HL-60/S4 (cell line): ENCODE results near the gene GPATCH3.
"Not testable (repeated sequence)": the region's sequence is repeated elsewhere in the genome, so short reads cannot be mapped to it uniquely, and the experiment has no call there.

Source experiments
- in situ Hi-C: fragments of 300-500 bp; cut with MboI; formaldehyde crosslinking; loops from 2 replicates; pipeline ENCODE4 v1.14.3; 2022; ENCODE audit warnings: low sequenced_read_pairs

Gene GPATCH3

DNA sequence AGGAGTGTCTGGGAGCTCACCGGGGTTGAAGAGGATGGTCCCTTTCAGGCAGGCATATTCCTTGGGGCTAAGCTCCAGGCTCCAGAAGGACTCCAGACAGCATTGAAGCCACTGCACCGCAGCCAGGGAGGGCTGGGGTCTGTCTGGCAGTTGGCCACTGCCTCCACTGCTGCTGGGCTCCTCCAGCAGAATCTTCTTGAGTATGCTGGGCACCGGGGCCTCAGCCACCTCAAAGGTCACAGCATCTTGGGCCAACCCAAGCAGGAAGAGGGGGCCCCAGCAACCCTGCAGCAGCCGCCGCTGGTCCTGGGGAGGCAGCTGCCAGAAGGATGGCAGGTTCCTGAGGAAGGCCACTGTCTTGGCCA lies 13.1 kb upstream of the GPATCH3 start:
- in situ Hi-C loops, result no loop called here

- in situ Hi-C loops, result no loop called here
Observed at GRCh38 chr1:26912147-26912490, 11.9 kb upstream of the GPATCH3 start.

- in situ Hi-C loops, result no loop called here
Observed at GRCh38 chr1:26911399-26912146, 11.3 kb upstream of the GPATCH3 start.

- in situ Hi-C loops, result no loop called here
Observed at GRCh38 chr1:26910343-26911160, 10.3 kb upstream of the GPATCH3 start.

- in situ Hi-C loops, result no loop called here
Observed at GRCh38 chr1:26909951-26910342, 9.7 kb upstream of the GPATCH3 start.

DNA sequence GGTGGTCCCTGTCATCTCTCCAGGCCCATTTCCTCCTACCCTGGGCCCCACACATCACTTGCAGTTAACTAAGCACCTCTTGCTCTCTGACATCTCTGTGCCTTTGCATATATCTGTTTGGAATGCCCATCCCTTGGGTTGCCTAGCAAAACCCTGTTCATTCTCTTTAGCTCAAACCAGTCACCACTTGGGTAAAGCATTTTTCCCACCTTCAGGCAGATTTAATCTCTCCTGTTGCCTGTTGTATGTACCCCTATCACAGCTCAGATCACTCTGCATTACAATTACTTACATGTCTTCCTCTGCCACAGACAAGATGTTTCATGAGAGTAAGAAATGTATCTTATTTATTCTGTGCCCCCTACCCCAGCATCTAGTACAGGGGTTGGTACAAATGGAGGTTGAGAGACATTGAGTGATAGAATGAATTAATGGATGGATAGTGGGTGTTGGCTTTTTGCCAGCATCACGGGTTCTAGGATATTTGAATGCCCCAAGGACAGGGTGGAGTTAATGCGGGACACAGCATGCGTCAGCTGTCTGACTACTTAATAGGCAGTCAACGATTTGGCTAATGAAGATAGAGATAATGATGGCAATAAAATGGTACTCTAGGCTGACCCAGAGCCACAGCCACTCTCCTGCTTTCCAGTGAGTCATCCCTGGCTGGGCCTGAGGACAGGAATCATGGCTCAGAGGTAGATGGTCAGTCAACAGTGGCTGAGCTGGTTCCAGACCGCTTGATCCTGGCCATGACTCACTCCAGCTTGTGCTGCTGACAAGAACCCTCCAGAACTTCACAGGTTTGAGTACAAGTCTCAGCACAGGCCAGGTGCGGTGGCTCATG lies 7.0 kb upstream of the GPATCH3 start:
- in situ Hi-C loops, result no loop called here

GRCh38 chr1:26900815-26901511 lies 696 bp upstream of the GPATCH3 start:
- in situ Hi-C loops, result no loop called here

GRCh38 chr1:26897351-26897750 lies 2.9 kb downstream of the GPATCH3 start:
- in situ Hi-C loops, result no loop called here

DNA sequence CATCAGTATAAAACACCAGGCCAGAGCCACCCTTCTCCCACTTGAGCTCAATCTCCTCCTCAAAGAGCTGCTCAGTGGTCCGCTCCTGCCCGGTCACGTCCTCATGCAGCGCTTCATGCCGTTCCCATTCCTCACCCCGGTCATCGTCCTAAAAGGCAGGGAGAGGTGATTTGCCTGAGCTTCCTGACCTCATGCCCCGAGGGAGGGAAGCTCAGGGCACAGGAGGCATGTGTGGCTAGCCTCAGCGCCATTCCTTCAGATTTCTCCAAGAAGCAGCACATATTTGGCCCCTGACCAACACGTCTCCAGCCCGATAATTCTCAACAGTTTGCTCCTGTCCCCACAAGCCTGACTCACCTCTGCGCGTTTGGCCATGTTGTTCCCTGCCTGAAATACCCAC lies 6.0 kb downstream of the GPATCH3 start:
- in situ Hi-C loops, result no loop called here

GRCh38 chr1:26890467-26890796 lies 9.8 kb downstream of the GPATCH3 start:
- in situ Hi-C loops, result no loop called here

DNA sequence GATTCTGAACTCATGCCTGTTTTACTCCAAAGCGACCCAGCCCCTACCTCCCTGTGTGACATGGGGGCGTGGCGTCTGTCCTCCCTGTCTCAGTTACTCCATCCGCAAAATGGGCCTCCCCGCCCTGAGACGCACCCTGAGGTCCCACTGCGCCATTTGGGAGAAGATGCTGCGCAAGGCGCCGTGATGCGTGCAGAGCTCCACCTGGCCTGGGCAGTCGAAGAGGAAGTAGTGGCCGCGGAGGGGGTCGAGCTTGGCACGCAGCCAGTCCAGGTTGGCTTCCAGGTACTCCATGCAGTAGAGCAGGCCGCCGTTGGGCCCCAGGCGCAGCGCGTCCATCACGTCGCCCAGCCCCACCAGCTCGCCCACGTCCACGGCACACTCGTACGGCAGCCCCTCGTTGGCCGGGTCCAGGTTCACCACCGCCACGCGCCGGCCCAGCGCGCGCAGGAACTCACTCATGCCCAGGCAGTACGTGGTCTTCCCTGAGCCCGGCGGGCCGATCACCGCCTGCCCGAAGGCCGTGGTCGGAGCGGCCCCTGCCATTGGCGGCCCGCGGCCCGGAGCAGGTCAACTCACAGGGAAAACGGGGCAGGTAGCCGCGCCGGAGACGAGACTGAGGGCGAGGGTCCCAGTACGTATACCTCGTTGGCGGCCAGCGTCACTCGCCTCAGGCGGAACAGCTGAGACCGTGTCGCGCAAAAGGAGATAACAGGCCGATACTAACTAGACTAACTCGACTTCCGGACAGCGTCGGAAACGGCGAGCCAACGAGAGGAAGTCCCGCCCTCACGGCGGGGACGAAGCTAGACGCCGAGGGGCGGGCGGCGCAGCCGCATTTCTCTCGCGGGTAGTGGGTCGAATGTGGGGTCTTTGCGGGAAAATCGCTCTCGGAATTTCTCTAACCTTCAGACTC lies 10.5 kb downstream of the GPATCH3 start, which contains the start of gene GPN2:
Gene GPN2 (minus strand): TSS at position 733 of the 916 bp plus-strand sequence. CDS start 187 bp downstream, at position 546.
- in situ Hi-C loops, result loop anchor here (10.0 kb wide), 1 partner anchor 295 kb away; no protein-coding TSS in a partner anchor

GRCh38 chr1:26888231-26888630 lies 12.0 kb downstream of the GPATCH3 start:
- in situ Hi-C loops, result loop anchor here (10.0 kb wide), 1 partner anchor 293 kb away; no protein-coding TSS in a partner anchor

DNA sequence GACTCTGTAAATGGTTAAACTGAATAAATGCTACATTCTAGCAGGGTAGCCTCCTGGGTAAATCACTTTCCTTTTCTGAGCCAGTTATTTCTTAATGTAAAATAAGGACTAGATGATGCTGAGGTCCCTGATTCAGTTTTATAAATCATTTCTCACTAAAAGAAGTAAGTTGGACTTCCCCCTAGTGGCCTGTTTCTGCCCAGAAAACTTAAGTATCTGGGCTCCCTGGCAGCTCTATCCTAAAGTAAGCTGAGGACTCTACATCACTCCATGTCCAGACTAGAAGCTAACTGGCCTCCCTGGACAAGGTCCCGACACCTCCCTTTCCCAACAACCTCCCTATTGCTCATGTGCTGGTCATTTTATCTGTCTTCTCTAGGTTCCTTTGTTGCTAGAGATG lies 13.1 kb downstream of the GPATCH3 start:
- in situ Hi-C loops, result loop anchor here (10.0 kb wide), 1 partner anchor 292 kb away; no protein-coding TSS in a partner anchor

GRCh38 chr1:26882696-26883463 lies 17.4 kb downstream of the GPATCH3 start:
- in situ Hi-C loops, result loop anchor here (10.0 kb wide), 1 partner anchor 288 kb away; no protein-coding TSS in a partner anchor

- in situ Hi-C loops, result loop anchor here (10.0 kb wide), 1 partner anchor 287 kb away; no protein-coding TSS in a partner anchor
Observed at GRCh38 chr1:26881611-26882010, 18.7 kb downstream of the GPATCH3 start.

- in situ Hi-C loops, result loop anchor here (10.0 kb wide), 1 partner anchor 285 kb away; no protein-coding TSS in a partner anchor
Observed at GRCh38 chr1:26879793-26880192, 20.5 kb downstream of the GPATCH3 start.

DNA sequence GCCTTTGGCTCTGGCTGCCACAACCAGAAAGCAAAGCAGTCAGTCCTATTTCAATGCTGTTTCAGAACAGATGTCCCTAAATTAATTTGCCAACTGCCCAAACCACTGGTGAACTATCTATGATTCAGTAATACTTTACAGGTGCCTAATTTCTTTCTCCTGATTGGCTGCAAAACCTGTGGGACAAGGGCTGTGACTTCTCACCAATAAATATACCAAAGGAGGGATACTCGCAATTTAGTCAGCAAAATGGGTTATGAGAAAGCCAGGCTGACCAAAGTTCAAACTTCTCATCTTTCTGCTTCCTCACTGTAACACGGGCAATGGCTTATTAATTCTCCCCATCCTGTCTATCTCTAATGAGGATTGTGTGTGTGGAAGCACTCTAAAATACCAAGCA lies 22.9 kb downstream of the GPATCH3 start:
- in situ Hi-C loops, result no loop called here

GRCh38 chr1:26874896-26875295 lies 25.4 kb downstream of the GPATCH3 start:
- in situ Hi-C loops, result no loop called here

DNA sequence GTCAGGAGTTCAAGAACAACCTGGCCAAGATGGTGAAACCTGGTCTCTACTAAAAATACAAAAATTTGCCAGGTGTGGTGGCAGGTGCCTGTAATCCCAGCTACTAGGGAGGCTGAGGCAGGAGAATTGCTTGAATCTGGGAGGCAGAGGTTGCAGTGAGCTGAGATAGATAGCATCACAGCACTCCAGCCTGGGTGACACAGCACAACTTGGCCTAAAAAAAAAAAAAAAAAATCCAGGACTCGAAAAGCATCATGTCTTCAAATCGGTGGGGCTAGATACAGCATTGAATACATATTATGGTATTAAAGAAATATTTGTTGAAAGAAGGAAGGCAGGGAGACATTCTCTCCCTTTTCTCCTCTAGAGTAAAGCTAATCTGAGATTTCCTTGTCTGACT lies 27.2 kb downstream of the GPATCH3 start:
- in situ Hi-C loops, result not testable (repeated sequence)
